Stromal cell of bone marrow (primary cell): ENCODE measurements around the gene CAPN13.

Experiments
- DNase-seq: peaks from one replicate; pipeline ENCODE4 v3.0.0-alpha.2; 2012; ENCODE audit warnings: low read depth

CAPN13 gene

GRCh38 chr2:30786923-30787685, 20.1 kb downstream of the CAPN13 start:
- no peak for DNase-seq

DNA sequence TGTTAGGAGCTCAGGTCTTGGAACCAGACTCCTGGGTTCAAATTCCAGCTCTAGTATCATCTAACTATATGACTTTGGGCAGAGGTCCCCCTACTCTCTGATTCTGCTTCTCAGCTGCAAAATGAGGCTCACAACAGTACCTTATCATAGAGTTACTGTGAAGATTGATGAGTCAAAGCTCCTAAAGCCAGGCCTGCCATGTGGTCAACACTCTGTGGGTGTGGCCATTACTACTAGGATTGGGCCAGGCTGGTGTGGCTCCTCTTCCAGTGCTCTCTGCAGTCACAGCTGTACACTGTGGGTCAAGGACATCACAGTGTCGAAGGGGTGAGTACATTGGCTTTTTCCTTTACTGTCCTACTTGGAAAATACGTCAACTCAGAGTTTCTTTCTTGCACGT, 22.6 kb downstream of the CAPN13 start:
- DNase-seq: no peak

DNA sequence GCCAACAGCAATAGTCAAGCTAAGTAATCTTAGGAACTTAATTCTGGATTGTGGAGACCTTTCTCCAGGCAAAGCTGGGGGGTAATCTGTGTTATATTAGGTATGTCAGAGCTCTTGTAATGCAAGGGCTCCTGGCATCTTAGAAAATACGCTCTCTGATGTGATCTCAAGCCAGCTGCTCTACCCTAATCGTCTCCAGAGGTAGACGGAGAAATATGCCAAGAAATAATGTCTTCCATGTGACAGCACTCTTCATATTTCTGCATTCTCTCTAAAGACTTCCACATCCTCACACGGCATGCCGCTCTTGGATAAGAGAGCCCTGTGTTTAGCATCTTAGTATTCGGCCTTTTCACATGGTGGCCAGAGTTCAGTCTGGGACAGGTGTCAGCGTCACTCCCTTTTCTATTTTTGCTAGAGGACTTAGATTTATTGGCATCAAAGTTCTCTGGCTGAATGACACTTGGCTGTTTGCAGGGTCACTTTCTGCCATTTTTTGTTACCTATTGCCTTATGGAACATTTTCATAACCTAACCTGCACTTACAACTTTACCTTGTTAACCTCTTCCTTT, 25.2 kb downstream of the CAPN13 start:
- no peak for DNase-seq

DNA sequence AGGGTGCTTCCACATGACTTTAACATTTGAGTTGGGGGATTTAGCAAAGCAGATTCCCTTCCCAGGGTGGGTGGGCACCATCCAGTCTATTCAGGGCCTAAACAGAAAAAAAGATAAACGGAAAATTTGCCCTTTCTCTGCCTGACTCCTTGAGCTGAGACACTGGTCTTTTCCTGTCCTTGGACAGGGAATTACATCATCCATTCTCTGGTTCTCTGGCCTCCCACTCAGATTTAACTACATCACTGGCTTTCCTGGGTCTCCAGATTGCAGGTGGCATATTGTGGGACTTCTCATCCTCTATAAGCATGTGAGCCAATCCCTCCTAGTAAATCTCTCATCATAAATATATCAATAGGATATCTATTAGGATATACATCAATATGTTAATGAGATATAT, 25.8 kb downstream of the CAPN13 start:
- no peak for DNase-seq

DNA sequence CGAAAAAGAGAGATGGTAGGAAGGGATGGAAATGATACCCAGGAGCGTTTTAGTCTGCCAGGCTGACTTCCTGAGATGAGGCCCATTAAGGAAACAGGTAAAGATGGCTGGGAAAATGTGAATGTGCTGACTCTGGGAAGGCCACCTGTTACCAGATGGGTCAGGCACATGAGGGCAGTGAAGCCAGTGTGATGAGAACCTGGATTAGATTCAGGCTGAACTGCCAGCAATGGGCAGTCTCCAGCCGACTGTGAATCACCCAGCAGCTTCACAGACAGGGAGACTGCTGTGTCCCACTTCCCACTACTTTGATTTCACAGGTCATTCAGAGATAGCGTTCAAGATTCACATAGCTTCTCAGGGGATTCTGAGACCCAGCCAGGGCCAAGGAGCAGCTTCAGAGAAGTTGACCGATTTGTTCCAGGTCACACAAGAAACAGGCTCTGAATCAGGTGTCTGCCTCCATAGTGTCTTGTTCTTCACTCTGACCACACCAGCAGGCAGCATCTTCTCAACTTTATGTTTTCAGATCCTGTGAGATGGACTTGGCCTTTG, 26.4 kb downstream of the CAPN13 start:
- DNase-seq: no peak

GRCh38 chr2:30778611-30779010, 28.6 kb downstream of the CAPN13 start:
- no peak for DNase-seq

DNA sequence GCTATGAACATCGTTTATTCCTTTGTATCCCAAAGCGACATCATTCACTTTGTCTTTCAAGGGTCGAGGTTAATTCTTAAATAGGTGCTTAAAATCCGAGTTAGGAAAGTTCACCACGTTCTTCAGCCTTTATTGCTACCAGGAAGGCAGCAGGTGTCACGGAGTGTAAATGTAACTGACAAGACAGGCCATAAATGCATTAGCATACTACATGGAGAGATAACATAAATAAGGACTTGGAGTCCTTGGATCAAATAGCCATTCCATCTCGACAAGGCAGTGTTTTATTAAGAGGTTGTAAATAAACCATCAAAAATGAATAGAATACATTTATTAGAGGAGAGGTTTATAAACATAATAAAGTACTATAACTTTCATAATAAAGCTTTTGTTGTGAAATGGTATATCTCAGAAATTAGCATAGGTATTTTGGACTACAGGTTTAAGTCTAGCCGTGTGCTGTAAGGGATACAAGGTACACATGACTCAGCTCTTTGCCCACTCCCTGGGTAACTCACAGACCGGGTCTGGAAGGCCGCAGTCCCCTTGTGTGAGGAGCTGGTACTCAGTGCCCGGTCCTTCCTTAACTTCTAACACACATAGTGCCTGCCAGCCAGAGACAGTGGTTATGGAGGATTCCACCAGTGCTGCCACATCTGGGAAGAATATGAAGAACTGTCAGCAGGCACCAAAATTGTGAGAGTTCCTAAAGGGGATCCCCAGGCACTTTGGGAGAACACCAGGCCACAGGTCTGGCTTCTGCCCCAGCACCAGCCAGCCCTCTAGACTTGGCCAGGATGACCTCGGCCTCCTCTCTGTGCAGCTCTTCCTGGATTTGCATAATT, 29.4 kb downstream of the CAPN13 start:
- DNase-seq: no peak

GRCh38 chr2:30776831-30777635, 30.2 kb downstream of the CAPN13 start:
- DNase-seq: no peak

DNA sequence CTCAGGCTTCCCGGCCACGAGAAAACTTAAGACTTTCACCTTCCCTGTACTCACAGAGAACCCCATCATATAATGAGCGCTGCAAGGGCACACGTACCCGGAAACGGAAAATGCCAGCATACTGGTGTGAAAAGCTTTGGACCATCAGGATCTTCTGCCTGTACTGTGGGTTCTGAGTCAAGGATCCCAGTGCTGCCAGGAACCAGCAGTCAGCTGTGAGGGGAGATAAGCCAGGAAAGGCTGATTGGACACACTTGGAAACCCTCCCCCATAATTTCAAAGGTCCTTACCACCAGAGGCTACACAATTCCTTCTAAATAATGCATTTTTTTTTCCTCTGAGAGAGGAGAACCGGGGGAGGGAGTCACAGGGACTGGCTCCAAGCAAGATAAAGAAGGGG, 31.4 kb downstream of the CAPN13 start:
- DNase-seq: no peak

DNA sequence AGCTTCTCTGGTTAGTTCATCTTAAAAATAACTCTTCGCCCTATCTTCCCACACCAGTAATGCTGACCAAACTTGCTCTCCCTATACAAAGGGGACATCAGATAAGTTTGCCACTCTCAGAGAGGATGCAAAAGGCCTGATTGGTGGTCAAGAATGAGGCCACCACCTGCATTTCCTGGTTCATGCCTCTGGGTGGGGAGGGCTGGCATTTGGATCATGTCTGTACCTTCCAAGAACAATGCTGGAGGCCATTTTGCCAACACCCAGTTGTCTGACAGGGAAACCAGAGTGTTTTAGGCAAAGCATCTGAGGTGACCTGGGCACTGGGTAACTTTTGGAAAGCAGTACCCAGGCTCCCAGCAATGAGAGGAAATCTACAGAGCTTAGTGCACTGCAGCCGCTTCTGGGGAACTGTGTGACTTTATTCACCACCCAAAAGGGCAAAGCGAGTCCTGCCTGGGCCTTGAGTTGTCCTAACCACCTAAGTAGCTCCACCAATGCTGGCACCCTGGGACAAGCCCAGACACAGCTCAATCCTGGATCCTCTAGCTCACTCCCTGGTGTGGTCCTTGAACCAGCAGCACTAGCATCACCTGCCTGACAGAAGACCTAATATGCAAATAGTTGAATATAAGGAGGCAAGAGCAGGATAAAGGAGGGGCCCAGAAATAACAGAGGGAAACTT, 35.1 kb downstream of the CAPN13 start:
- no peak for DNase-seq

DNA sequence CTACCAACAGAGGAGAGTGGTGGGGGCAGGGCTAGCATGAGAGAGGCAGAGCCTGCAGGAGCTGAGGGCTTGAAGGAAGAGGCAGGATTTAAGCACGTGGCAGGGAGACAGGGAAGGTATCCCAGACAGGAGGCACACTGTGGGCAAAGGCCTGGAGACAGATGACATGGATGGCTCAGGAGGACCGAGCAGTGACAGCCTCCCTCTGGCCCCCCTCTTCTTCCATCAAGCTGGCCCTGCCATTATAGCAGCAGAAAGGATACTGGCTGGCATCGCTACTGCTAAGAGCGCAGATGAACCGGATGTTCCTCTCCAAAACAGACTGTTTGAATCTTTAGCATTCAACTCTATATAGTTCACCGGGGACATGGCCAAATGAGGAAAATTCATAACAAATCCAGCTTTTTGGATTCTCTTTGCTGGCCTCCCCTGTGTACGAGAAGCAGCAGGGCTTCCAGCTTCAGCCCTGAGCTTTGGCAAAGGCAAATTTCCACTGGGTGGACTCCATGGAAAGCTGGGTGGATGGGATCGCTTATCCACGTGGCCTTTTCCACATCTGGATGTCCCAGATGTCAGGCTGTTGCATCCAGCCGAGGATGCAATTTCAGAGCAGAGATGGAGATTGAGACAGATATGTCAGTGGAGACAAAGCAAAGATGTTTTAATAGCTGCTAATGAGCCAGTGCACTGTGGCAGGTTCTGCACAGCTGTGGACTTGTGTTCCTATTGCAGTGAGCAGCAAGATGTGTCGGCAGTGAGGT, 36.2 kb downstream of the CAPN13 start:
- DNase-seq: no peak

- no peak for DNase-seq
These were observed 37.3 kb downstream of the CAPN13 start for GRCh38 chr2:30769891-30770462.

DNA sequence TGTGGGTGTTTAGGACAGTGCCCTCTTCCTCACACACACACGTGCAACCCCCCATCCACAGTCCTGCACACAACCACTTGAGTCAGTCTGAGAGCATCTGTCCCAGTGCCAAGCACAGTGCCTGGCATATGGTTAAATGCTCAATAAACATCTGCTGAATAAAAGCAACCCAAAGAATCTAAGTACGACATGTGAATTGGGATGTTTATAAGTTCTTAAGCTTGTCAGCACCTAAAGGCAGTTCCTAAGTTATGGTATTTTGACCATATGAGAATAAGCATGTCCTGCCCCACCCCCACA, 37.8 kb downstream of the CAPN13 start:
- no peak for DNase-seq

DNA sequence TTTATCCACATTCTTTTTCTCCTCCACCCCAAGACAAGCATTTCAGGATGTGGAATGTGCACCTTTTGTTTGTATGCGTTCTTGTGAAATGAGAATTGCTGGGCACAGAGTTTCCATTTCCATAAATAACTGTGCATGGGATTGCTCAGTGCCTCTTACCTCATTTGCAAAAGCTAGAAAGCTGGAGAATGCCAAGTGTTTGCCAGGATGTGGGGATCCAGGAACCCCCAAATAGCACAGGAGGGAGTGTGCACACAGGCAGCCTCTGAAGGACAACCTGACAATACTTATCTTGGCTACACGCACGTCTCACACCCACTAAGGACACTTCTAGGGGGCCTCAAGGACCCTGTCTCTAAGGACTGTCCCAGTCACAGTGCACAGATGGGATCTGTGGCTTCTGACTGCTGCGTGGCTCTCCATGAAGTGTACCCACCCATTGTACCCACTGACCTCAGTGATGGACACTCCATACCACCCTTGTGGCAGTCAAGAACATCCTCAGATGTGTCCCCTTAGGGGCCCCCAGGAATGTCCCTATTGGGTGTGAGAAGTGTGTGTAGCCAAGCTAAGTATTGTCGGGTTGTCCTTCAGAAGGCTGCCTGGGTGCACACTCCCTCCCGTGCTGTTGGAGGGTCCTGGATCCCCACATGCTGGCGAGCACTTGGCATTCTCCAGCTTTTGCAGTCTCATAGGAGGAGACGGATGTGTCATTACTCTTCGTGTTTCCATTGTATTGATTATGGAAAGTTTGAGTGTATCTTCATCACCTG, 38.4 kb downstream of the CAPN13 start:
- no peak for DNase-seq

GRCh38 chr2:30768036-30768686, 39.1 kb downstream of the CAPN13 start:
- DNase-seq: no peak

DNA sequence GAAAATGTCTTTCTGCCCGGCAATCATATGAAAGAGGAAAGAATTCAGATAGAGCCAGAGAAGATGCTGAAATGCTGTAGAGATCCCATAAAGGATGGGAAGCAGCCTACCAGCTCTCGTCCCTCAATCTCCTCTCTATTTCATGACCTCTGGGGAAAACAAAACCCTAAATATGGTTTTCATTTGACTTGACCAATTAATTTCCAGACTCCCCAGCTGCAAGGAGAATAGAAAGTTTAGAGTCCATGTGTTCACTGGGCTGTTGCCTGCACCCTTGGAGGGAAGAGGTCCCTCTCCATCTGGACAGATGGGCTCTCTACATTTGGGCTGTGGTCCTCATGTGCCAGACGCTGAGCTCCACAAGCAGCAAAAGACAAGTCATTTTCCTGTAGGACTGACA, 40.6 kb downstream of the CAPN13 start:
- DNase-seq: no peak

DNA sequence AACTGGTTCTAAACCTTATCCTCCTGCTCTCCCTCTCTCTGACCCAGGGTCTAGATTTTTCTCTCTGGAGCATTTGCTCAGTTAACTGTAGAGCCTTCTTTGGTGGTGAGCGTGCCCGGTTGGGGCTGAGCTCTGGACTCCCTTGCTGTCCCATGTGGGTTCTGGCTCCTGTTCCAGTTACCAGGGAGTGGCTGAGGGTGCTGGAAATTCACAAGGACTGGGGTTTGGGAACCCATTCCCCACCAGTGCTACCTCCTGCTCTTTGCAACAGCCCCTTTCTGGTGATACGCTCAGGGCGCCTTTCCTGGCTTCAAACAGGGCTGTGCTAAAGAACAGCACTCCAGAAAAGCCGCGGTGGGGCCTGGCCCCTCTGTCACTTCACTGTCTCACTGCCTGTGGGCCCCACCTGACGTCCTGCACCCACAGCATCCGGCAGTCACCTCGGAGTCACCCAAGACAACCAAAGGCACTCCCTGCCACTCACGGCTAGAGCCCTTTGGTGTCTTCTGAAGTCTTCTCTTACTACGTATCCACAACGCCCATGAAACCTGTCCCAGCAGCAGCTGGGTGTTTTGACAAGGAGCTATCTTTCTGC, 41.3 kb downstream of the CAPN13 start:
- no peak for DNase-seq

GRCh38 chr2:30765191-30765590, 42.1 kb downstream of the CAPN13 start:
- no peak for DNase-seq
